Nephron (organoid): ENCODE measurements around the gene PTGS1.

Experiments used
- H3K27ac Mint-ChIP-seq, 3 experiments: 2 replicates each; pipeline ENCODE4 v1.8.0; 2020; ENCODE audit warnings: mixed read lengths in 3 of 3, mild to moderate bottlenecking in 2 of 3, moderate library complexity in 1 of 3
- H3K27me3 Mint-ChIP-seq: 2 replicates; pipeline ENCODE4 v1.8.0; 2021; ENCODE audit warnings: low read depth, mild to moderate bottlenecking, moderate library complexity, mixed read lengths
- H3K36me3 Mint-ChIP-seq: 2 replicates; pipeline ENCODE4 v1.8.0; 2020; ENCODE audit warnings: low read depth, mixed read lengths
- H3K4me1 Mint-ChIP-seq: 2 replicates; pipeline ENCODE4 v1.8.0; 2020; ENCODE audit warnings: mixed read lengths
- H3K4me3 Mint-ChIP-seq, 3 experiments: 2 replicates each; pipeline ENCODE4 v1.8.0; 2020; ENCODE audit warnings: mild to moderate bottlenecking in 3 of 3, mixed read lengths in 3 of 3, moderate library complexity in 2 of 3
- H3K9me3 Mint-ChIP-seq: 2 replicates; pipeline ENCODE4 v1.8.0; 2020; ENCODE audit warnings: mixed read lengths
- TF ChIP-seq, protein P1 (sequence below), 3 experiments: fragments of 200-600 bp; sonication (generic); IDR thresholded peaks; one replicate each; pipeline ENCODE4 v1.5.0; 2021; ENCODE audit warnings: antibody characterized with exemption in 3 of 3; ENCODE audit not compliant: unreplicated experiment in 3 of 3

Gene PTGS1

DNA sequence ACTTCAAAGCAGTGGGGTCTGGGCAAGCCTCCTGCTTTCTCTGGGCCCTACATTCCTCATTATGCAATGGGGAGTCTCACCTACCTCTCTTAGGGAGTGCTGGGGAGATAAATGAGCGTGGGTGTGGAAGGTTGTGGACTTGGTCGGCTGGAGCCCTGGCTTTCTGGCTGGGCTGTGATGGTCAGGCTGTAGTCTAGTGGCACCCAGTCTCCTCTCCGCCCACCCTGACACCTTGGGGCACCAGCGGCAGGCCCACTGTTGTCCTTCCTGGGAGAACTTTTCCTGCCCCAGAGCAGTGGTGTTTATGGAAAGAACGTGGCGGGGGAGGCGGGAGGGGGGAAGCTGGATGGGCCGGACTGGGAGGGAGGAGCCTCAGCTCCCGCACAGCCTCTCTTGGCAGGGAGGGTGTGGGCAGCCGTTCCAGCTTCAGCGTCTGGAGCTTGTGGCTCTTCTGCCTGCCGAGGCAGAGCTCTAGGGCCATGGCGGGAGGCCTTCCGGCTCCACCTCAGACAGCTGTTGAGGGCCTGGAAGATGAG lies 4.1 kb downstream of the PTGS1 start:
- H3K36me3 Mint-ChIP-seq = no peaks in the 10 kb centered on the region
- TF ChIP-seq, protein P1, sequence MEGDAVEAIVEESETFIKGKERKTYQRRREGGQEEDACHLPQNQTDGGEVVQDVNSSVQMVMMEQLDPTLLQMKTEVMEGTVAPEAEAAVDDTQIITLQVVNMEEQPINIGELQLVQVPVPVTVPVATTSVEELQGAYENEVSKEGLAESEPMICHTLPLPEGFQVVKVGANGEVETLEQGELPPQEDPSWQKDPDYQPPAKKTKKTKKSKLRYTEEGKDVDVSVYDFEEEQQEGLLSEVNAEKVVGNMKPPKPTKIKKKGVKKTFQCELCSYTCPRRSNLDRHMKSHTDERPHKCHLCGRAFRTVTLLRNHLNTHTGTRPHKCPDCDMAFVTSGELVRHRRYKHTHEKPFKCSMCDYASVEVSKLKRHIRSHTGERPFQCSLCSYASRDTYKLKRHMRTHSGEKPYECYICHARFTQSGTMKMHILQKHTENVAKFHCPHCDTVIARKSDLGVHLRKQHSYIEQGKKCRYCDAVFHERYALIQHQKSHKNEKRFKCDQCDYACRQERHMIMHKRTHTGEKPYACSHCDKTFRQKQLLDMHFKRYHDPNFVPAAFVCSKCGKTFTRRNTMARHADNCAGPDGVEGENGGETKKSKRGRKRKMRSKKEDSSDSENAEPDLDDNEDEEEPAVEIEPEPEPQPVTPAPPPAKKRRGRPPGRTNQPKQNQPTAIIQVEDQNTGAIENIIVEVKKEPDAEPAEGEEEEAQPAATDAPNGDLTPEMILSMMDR (IDR thresholded peaks at IDR 0.05; ENCODE audit: unreplicated experiment in 3 of 3) = no peak
- H3K4me3 Mint-ChIP-seq = peak overlapping the region in 2 of 3 experiments; percentile 10 to 29
- no peaks in the 10 kb centered on the region for H3K9me3 Mint-ChIP-seq
- H3K27me3 Mint-ChIP-seq = peaks cover 45% of the 10 kb centered on the region
- H3K4me1 Mint-ChIP-seq = peaks cover 42% of the 10 kb centered on the region
- H3K27ac Mint-ChIP-seq = peak overlapping the region in 2 of 3 experiments; percentile 50 to 65

DNA sequence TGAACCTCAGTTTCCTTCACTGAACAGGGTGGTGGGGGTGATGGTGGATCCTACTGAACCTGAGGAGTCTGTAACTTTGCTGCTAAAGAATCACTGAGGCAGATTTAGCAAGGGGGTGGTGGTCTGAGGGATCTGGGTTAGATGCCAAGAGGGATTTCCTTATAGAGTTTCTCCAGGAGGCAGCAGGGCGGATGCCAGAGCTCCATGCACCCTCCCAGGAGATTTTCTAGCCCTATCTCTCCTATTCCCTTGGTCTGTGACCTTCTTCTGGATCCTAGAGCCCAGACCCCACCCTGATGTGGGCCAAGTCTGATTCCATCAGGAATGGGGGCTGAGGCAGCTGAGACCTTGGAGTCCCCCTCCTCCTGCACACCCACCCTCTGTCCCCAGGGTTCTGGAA lies 6.0 kb downstream of the PTGS1 start:
- Mint-ChIP-seq H3K4me3 (no peak overlapping the region), H3K27me3 (peaks cover 27% of the 10 kb centered on the region), H3K36me3 (no peaks in the 10 kb centered on the region), H3K4me1 (peaks cover 42% of the 10 kb centered on the region), H3K9me3 (no peaks in the 10 kb centered on the region), H3K27ac (peak overlapping the region in 1 of 3 experiments; percentile 46)
- TF ChIP-seq, protein P1 (IDR thresholded peaks at IDR 0.05; ENCODE audit: unreplicated experiment in 3 of 3) = no peak

DNA sequence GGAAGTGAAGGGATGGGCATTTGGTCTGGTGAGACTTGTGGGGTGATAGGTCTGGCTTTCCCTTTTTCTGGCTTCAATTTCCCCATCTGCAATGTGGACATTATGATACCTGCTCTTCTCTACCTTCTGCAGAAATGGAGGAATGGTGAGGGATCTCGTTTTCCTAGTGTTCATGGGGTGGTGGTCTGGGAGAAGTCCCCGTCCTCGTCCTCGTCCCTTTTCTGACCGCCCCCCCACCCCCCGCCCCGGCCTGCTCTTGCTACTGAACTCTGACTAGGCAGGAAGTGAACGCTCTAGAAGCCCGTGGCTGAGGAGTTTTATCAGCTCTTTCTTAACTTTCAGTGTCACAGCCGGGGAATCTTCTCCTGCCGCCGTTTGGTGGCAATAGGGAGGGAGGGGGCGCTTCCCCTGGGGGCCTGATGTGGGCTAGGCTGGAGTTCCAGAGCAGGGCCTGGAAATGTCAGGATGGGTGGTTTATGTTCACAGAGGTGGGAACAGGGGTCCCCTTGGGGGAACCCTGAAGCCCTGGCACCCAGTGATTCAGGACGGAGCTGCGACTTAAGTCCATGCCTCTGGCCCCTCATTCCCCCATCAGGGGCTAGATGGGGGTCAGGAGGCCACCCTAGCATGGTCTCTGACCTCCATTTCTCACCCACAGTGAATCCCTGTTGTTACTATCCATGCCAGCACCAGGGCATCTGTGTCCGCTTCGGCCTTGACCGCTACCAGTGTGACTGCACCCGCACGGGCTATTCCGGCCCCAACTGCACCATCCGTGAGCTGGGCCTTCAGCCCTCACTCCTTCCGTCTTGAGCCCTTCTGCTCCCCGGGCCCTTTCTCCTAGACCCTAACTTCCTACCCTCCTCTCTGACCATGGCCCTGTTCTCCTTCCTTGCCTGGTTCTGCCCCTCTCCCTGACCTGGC lies 6.7 kb downstream of the PTGS1 start:
- Mint-ChIP-seq H3K9me3 (no peaks in the 10 kb centered on the region), H3K27me3 (peaks cover 21% of the 10 kb centered on the region), H3K4me3 (no peak overlapping the region), H3K36me3 (no peaks in the 10 kb centered on the region), H3K27ac (no peak overlapping the region), H3K4me1 (peaks cover 37% of the 10 kb centered on the region)
- TF ChIP-seq, protein P1 (IDR thresholded peaks at IDR 0.05; ENCODE audit: unreplicated experiment in 3 of 3) = no peak

DNA sequence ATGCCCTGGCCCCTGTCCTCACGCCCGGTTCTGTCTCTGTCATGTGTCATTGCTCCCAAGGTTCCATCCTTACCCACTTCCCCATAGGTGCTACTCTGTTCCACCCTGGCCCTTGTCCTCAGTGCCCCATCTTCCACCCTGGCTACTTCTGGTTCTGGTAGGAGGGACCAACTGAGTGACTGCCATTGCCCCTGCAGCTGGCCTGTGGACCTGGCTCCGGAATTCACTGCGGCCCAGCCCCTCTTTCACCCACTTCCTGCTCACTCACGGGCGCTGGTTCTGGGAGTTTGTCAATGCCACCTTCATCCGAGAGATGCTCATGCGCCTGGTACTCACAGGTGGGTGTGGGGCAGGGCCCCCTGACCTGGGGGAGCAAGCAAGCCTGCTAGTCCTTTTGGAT lies 7.4 kb downstream of the PTGS1 start:
- no peak overlapping the region for H3K4me3 Mint-ChIP-seq
- H3K27ac Mint-ChIP-seq = no peak overlapping the region
- H3K9me3 Mint-ChIP-seq = no peaks in the 10 kb centered on the region
- peaks cover 14% of the 10 kb centered on the region for H3K27me3 Mint-ChIP-seq
- no peaks in the 10 kb centered on the region for H3K36me3 Mint-ChIP-seq
- peaks cover 29% of the 10 kb centered on the region for H3K4me1 Mint-ChIP-seq
- TF ChIP-seq, protein P1 (IDR thresholded peaks at IDR 0.05; ENCODE audit: unreplicated experiment in 3 of 3) = no peak

DNA sequence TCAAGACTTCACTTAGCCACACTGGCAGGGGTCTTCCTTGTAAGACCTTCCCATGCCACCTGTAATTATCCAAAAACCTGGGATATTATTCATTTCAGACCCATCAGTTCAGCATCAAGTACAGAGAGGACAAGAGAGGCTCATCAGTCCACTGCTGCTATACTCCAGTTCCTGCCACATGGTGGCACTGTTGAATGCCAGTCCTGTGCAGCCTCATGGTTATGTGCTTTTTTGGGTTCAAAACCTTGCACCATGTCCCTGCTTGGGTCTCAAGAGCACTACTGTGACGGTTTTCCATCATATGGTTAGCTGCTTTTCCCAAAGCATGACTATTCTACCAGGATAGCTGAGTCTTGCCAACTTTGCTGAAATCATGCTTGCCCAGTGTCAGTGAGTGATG lies 8.5 kb downstream of the PTGS1 start:
- TF ChIP-seq, protein P1 (IDR thresholded peaks at IDR 0.05; ENCODE audit: unreplicated experiment in 3 of 3) = no peak
- H3K27me3 Mint-ChIP-seq = peaks cover 6% of the 10 kb centered on the region
- no peak overlapping the region for H3K27ac Mint-ChIP-seq
- H3K36me3 Mint-ChIP-seq = no peaks in the 10 kb centered on the region
- peaks cover 29% of the 10 kb centered on the region for H3K4me1 Mint-ChIP-seq
- no peak overlapping the region for H3K4me3 Mint-ChIP-seq
- H3K9me3 Mint-ChIP-seq = no peaks in the 10 kb centered on the region
